AG04449 (cell line): ENCODE data around the gene BANF2.

ENCODE experiments used
- CTCF ChIA-PET: fragments of 350-600 bp; formaldehyde crosslinking; extraction: SDS; loops from one replicate; lab custom pipeline; 2021; ENCODE audit warnings: antibody characterized with exemption; lab: Yijun Ruan, JAX
- POLR2A ChIA-PET: fragments of 400-600, 350-600 bp; formaldehyde crosslinking; extraction: SDS; loops from one replicate; lab custom pipeline; 2020; ENCODE audit warnings: antibody characterized with exemption, inconsistent platforms; lab: Yijun Ruan, JAX
- DNase-seq: peaks from one replicate; pipeline ENCODE4 v3.0.0-alpha.2; 2010; ENCODE audit warnings: low read depth, low spot score
- H3K4me3 ChIP-seq: 2 replicates; pipeline ENCODE4 v1.5.1; 2011; ENCODE audit warnings: low read depth, mild to moderate bottlenecking, control low read depth, low read length
- TF ChIP-seq, protein P1 (sequence below): IDR thresholded peaks from one replicate; pipeline ENCODE4 v1.5.1; 2011; ENCODE audit warnings: mild to moderate bottlenecking, moderate library complexity, low read length, control low read depth, inconsistent platforms; ENCODE audit not compliant: insufficient read depth; ENCODE audit errors: missing control alignments

The BANF2 gene

DNA sequence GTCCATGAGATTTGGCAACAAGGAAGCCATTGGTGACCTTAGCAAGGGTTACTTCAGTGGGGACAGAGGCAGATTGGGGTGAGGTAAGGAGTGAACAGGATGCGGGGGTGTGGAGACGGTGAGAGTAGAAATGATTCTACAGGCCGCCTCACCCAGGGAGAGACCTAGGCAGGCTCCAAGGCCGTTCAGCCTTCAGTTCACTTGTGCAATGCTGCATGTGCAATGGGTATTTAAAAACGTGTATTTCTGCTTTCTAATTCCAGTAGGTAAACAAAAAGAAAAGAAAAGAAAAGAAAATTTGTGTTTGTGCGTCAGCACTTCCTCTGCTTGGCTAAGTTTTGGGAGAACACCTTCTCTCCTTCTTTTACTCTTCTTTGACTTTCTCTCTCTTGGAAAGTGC is 56.8 kb downstream of the BANF2 start:
- ChIA-PET POLR2A (no interaction called here), CTCF (no interaction called here)
- DNase-seq = no peak
- TF ChIP-seq, protein P1, sequence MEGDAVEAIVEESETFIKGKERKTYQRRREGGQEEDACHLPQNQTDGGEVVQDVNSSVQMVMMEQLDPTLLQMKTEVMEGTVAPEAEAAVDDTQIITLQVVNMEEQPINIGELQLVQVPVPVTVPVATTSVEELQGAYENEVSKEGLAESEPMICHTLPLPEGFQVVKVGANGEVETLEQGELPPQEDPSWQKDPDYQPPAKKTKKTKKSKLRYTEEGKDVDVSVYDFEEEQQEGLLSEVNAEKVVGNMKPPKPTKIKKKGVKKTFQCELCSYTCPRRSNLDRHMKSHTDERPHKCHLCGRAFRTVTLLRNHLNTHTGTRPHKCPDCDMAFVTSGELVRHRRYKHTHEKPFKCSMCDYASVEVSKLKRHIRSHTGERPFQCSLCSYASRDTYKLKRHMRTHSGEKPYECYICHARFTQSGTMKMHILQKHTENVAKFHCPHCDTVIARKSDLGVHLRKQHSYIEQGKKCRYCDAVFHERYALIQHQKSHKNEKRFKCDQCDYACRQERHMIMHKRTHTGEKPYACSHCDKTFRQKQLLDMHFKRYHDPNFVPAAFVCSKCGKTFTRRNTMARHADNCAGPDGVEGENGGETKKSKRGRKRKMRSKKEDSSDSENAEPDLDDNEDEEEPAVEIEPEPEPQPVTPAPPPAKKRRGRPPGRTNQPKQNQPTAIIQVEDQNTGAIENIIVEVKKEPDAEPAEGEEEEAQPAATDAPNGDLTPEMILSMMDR = no peak
- H3K4me3 ChIP-seq = no peak overlapping the region

DNA sequence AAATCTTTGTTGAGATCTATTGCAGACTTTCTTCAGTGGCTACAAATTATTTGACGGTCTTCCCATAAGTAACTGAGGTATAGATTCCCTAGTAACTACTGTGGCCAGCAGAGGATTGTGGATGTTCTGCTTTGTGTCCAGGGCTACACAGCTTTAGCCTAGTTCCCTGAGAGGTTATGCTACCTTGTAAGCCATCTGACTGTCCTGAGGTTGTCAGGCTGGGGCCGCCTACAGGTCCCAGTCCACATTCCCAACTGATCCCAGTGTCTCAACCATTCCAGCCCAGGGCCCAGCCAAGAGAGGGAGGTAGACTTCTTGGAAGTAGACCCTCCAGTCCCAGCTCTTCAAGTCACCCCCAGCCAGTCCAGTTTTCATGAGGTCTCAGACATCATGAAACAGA is 57.7 kb downstream of the BANF2 start:
- TF ChIP-seq, protein P1 = no peak

DNA sequence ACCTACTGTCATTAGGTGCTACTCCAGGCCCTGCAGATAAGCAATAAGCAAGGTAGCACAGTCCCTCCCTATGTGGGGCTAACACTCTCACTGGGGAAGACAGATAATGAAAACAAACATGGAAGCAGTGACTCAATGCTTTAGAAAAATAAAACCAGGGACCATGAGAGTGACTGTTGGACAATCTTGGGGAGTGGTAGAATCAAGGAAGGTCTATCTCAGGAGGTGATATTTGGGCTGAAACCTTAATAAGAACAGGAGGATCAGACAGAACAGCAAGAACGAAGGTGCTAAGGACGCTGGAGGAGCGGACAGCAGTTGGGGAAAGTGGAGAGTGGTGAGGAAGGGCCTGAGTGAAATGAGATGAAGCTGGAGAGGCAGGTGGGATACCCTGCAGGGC is 58.2 kb downstream of the BANF2 start:
- no peak overlapping the region for H3K4me3 ChIP-seq
- CTCF ChIA-PET = no interaction called here
- POLR2A ChIA-PET = no interaction called here
- TF ChIP-seq, protein P1 = no peak
- no peak for DNase-seq

More for the DNA sequence above, 57.7 kb downstream of the BANF2 start:
- POLR2A ChIA-PET = no interaction called here
- CTCF ChIA-PET = no interaction called here
- no peak overlapping the region for H3K4me3 ChIP-seq
- DNase-seq = no peak

DNA sequence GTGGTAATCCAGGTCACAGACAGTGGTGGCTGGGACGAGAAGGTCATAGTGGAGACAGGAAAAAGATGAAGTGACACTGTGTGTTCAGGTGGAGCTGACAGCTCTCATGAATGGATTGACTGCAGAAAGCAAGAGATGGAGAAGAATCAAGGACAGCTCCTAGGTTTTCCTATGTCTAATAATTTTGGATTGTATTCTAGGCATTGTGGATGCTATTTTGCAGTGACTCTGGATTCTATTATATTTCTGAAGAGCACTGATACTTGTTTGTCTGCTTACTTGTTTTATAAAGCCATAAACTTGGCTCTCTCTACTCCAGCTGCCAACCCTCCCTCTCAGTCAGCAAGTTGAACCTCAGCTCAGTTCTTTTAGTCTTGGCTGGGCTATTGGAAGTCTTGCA is 58.7 kb downstream of the BANF2 start:
- CTCF ChIA-PET = no interaction called here
- no peak for DNase-seq
- TF ChIP-seq, protein P1 = no peak
- POLR2A ChIA-PET = no interaction called here
- no peak overlapping the region for H3K4me3 ChIP-seq

DNA sequence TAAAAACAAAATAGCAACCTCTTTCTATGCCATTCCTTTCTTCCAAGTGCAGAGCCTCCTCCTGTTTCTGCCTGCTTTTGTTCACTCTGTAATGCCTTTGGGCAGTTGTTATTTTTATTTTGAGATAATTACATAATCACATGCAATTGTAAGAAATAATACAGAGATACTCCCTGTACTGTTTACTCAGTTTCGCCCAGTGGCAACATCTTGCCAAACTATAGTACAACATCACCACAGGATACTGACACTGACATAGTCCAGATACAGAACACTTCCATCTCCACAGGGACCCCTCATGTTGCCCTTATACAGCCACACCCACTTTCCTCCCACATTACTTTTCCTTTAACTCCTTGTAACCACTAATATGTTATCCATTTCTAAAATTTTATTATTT is 59.7 kb downstream of the BANF2 start:
- DNase-seq = no peak
- ChIA-PET POLR2A (no interaction called here), CTCF (no interaction called here)
- TF ChIP-seq, protein P1 = no peak
- H3K4me3 ChIP-seq = no peak overlapping the region

DNA sequence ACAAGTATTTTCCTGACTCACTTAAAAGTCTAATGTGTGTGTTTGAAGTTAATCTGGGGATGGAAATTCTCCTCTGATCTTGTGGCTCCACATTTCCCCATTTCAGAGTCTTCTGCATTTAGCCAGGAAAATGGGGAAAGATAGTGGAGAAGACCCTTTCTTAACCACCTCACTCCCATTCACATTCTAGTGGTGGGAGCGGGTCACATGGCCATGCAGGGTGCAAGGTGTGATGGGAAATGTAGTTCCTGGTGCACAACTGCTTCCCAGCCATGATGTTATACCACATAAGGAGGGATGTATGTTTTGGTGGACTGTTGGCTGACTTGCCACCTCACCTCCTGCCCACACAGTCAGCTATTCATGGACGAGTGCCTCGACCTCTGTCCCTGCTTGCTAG is 61.8 kb downstream of the BANF2 start:
- no peak for DNase-seq
- no peak overlapping the region for H3K4me3 ChIP-seq
- TF ChIP-seq, protein P1 = no peak
- POLR2A ChIA-PET = no interaction called here
- CTCF ChIA-PET = no interaction called here
